H1 (cell line): ENCODE data around the gene ALDH1A2.

ENCODE experiments used
- BRCA1 ChIP-seq: IDR thresholded peaks from 2 replicates; pipeline ENCODE4 v1.6.1; 2012; ENCODE audit warnings: low read depth, low read length, improper control_type of control experiment
- CTCF ChIP-seq, 3 experiments: IDR thresholded peaks; 1 replicate in 2 of 3; 2 replicates in 1 of 3; pipeline versions ENCODE4 v1.5.1 to v1.6.1; 2011; ENCODE audit warnings: low read length in 3 of 3, mild to moderate bottlenecking in 3 of 3, inconsistent platforms in 2 of 3, low read depth in 1 of 3, moderate library complexity in 1 of 3; ENCODE audit not compliant: insufficient read depth in 1 of 3; ENCODE audit errors: control extremely low read depth in 1 of 3
- EGR1 ChIP-seq: IDR thresholded peaks from 2 replicates; pipeline ENCODE4 v1.6.1; 2011; ENCODE audit warnings: low read depth, low read length, borderline replicate concordance
- EP300 ChIP-seq, 2 experiments: IDR thresholded peaks; 1 replicate in 1 of 2; 2 replicates in 1 of 2; pipeline ENCODE4 v1.6.1; 2011 to 2012; ENCODE audit warnings: low read depth in 2 of 2, low read length in 2 of 2, mild to moderate bottlenecking in 2 of 2, borderline replicate concordance in 1 of 2, inconsistent platforms in 1 of 2, moderate library complexity in 1 of 2
- KDM5A ChIP-seq: fragments of 200-600 bp; IDR thresholded peaks from 2 replicates; pipeline ENCODE4 v1.7.1; 2012; ENCODE audit warnings: mild to moderate bottlenecking, low read length, inconsistent platforms, mixed read lengths
- POLR2A ChIP-seq, 2 experiments: IDR thresholded peaks; 1 replicate in 1 of 2; 2 replicates in 1 of 2; pipeline ENCODE4 v1.6.1; 2011; ENCODE audit warnings: low read depth in 2 of 2, low read length in 2 of 2, mild to moderate bottlenecking in 2 of 2; ENCODE audit errors: control extremely low read depth in 1 of 2
- RAD21 ChIP-seq, 2 experiments: IDR thresholded peaks in 1 of 2; conservative IDR thresholded peaks in 1 of 2; 2 replicates each; pipeline ENCODE4 v1.6.1; 2011; ENCODE audit warnings: low read depth in 2 of 2, low read length in 2 of 2, improper control_type of control experiment in 1 of 2, inconsistent platforms in 1 of 2, mild to moderate bottlenecking in 1 of 2, moderate library complexity in 1 of 2
- SIRT6 ChIP-seq: IDR thresholded peaks from one replicate; pipeline ENCODE4 v1.7.1; 2012; ENCODE audit warnings: low read length, inconsistent platforms
- SRF ChIP-seq: IDR thresholded peaks from 2 replicates; pipeline ENCODE4 v1.6.1; 2011; ENCODE audit warnings: mild to moderate bottlenecking, low read depth, low read length, moderate library complexity
- SUZ12 ChIP-seq: fragments of 200-600 bp; sonication (generic); IDR thresholded peaks from 2 replicates; pipeline ENCODE4 v1.6.1; 2012; ENCODE audit warnings: mild to moderate bottlenecking, inconsistent platforms, low read length, moderate library complexity, mixed read lengths

GRCh38 chr15:58014470-58014869 lies 51.0 kb downstream of the ALDH1A2 start:
- TF ChIP-seq SRF (no peak), CTCF (IDR thresholded peaks at IDR 0.05; ENCODE audit: control extremely low read depth in 1 of 3, insufficient read depth in 1 of 3, low read depth in 1 of 3, low read length in 3 of 3) (no peak), EGR1 (no peak), EP300 (IDR thresholded peaks at IDR 0.05; ENCODE audit: borderline replicate concordance in 1 of 2, low read depth in 2 of 2, low read length in 2 of 2) (no peak), SUZ12 (no peak), BRCA1 (no peak), KDM5A (no peak), POLR2A (IDR thresholded peaks at IDR 0.05; ENCODE audit: control extremely low read depth in 1 of 2, low read depth in 2 of 2, low read length in 2 of 2) (no peak), RAD21 (IDR thresholded peaks at IDR 0.05 in 1 of 2, conservative IDR thresholded peaks at IDR 0.05 in 1 of 2; ENCODE audit: low read depth in 2 of 2, low read length in 2 of 2) (no peak), SIRT6 (no peak)
